Measurements from ENCODE around the gene LIMCH1.

GRCh38 chr4:41744572-41745291 lies 206.8 kb downstream of the LIMCH1 start:
- TF ChIP-seq POLR2A (IDR thresholded peaks at IDR 0.05; ENCODE audit: low read depth, low read length) (no peak), POLR2AphosphoS5 (IDR thresholded peaks at IDR 0.05; ENCODE audit: low read depth, low read length) (no peak), TAF1 (IDR thresholded peaks at IDR 0.05; ENCODE audit: low read depth, low read length) (no peak), POU2F2 (IDR thresholded peaks at IDR 0.05; ENCODE audit: low read depth, low read length) (no peak), PAX5 (IDR thresholded peaks at IDR 0.05; ENCODE audit: insufficient read depth, low read length, severe bottlenecking) (no peak)

Measured in GM12891 (cell line).